ENCODE data around the gene ADRM1.

The ADRM1 gene

GRCh38 chr20:62269871-62270270, 32.9 kb upstream of the ADRM1 start:
- TF ChIP-seq EP300 (IDR thresholded peaks at IDR 0.05; ENCODE audit: borderline replicate concordance) (no peak), TEAD4 (IDR thresholded peaks at IDR 0.05) (no peak), RAD21 (IDR thresholded peaks at IDR 0.05; ENCODE audit: low read depth) (no peak), EGR1 (IDR thresholded peaks at IDR 0.05) (no peak), USF1 (IDR thresholded peaks at IDR 0.05) (no peak), TAF1 (IDR thresholded peaks at IDR 0.05; ENCODE audit: low read depth) (no peak), ZBTB7A (IDR thresholded peaks at IDR 0.05; ENCODE audit: low read depth) (no peak), NFIC (IDR thresholded peaks at IDR 0.05) (no peak), TCF12 (IDR thresholded peaks at IDR 0.05; ENCODE audit: low read depth) (no peak), FOXM1 (IDR thresholded peaks at IDR 0.05; ENCODE audit: borderline replicate concordance, low read depth) (no peak)

GRCh38 chr20:62272200-62272599, 30.6 kb upstream of the ADRM1 start:
- TF ChIP-seq FOXM1 (IDR thresholded peaks at IDR 0.05; ENCODE audit: borderline replicate concordance, low read depth) (no peak), EGR1 (IDR thresholded peaks at IDR 0.05) (no peak), TAF1 (IDR thresholded peaks at IDR 0.05; ENCODE audit: low read depth) (no peak), REST (IDR thresholded peaks at IDR 0.05; ENCODE audit: low read depth) (no peak), RAD21 (IDR thresholded peaks at IDR 0.05; ENCODE audit: low read depth) (no peak), YY1 (IDR thresholded peaks at IDR 0.05; ENCODE audit: low read depth) (no peak), MAX (IDR thresholded peaks at IDR 0.05) (no peak), NFIC (IDR thresholded peaks at IDR 0.05) (no peak), CREB1 (IDR thresholded peaks at IDR 0.05; ENCODE audit: low read depth) (no peak), ZBTB7A (IDR thresholded peaks at IDR 0.05; ENCODE audit: low read depth) (no peak), CEBPB (IDR thresholded peaks at IDR 0.05) (no peak), TCF12 (IDR thresholded peaks at IDR 0.05; ENCODE audit: low read depth) (no peak), EP300 (IDR thresholded peaks at IDR 0.05; ENCODE audit: borderline replicate concordance) (no peak)

GRCh38 chr20:62273416-62273815, 29.4 kb upstream of the ADRM1 start:
- no peak for TF ChIP-seq USF1 (IDR thresholded peaks at IDR 0.05)
- TF ChIP-seq EP300 (IDR thresholded peaks at IDR 0.05; ENCODE audit: borderline replicate concordance) = no peak
- no peak for TF ChIP-seq CREB1 (IDR thresholded peaks at IDR 0.05; ENCODE audit: low read depth)
- TF ChIP-seq NFIC (IDR thresholded peaks at IDR 0.05) = no peak
- TF ChIP-seq FOXM1 (IDR thresholded peaks at IDR 0.05; ENCODE audit: borderline replicate concordance, low read depth) = no peak
- TF ChIP-seq ZBTB7A (IDR thresholded peaks at IDR 0.05; ENCODE audit: low read depth) = no peak
- TF ChIP-seq MAX (IDR thresholded peaks at IDR 0.05) = no peak
- TF ChIP-seq EGR1 (IDR thresholded peaks at IDR 0.05) = no peak
- no peak for TF ChIP-seq TEAD4 (IDR thresholded peaks at IDR 0.05)
- TF ChIP-seq TAF1 (IDR thresholded peaks at IDR 0.05; ENCODE audit: low read depth) = no peak
- TF ChIP-seq TCF12 (IDR thresholded peaks at IDR 0.05; ENCODE audit: low read depth) = no peak
- TF ChIP-seq RAD21 (IDR thresholded peaks at IDR 0.05; ENCODE audit: low read depth) = no peak
- no peak for TF ChIP-seq CEBPB (IDR thresholded peaks at IDR 0.05)
- TF ChIP-seq REST (IDR thresholded peaks at IDR 0.05; ENCODE audit: low read depth) = no peak
- no peak for TF ChIP-seq YY1 (IDR thresholded peaks at IDR 0.05; ENCODE audit: low read depth)

GRCh38 chr20:62274332-62274950, 28.4 kb upstream of the ADRM1 start:
- TF ChIP-seq REST (IDR thresholded peaks at IDR 0.05; ENCODE audit: low read depth) (no peak), ZBTB7A (IDR thresholded peaks at IDR 0.05; ENCODE audit: low read depth) (no peak), MAX (IDR thresholded peaks at IDR 0.05) (no peak)
